ENCODE data around the gene GPR180.

GPR180 gene

DNA sequence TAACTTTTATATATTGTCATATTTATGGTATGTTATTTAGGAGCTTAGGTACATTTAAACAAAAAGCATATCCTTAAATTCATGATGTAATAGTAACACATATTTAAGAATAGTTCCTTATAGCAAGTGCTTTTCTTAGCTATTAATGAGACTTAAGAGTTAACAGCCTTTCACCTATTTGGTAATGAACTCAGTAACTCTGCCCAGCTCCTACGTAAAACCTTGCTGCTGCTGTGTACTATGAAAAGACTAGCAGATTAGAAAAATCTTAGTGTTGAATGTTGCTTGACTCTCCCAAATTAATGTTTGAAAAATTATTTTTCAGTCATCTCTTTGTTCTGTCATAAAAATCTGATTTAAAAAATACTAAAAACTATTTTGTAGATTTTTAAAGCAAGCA lies 6.9 kb downstream of the GPR180 start:
- H3K4me2 ChIP-seq (ENCODE audit: low read depth, low read length, poor library complexity, severe bottlenecking) = peak overlapping the region; percentile 65
- H3K4me1 ChIP-seq (ENCODE audit: insufficient read depth, low read length, poor library complexity, severe bottlenecking) = peaks cover 19% of the 10 kb centered on the region
- H3K4me3 ChIP-seq (ENCODE audit: low read length, poor library complexity, severe bottlenecking) = no peak overlapping the region
- H3K27me3 ChIP-seq (ENCODE audit: insufficient read depth, low read length, poor library complexity, severe bottlenecking) = no peaks in the 10 kb centered on the region
- no peaks in the 10 kb centered on the region for H3F3A ChIP-seq (ENCODE audit: low read depth)
- no peaks in the 10 kb centered on the region for H3K9me2 ChIP-seq (replicated peaks; ENCODE audit: low read depth, low read length)
- H3K9ac ChIP-seq (ENCODE audit: low read depth, low read length, poor library complexity, severe bottlenecking) = no peak overlapping the region
- no peaks in the 10 kb centered on the region; the same call in 1 of the 2 replicates for H3K79me2 ChIP-seq (ENCODE audit: insufficient read depth, low read length)
- TF ChIP-seq, protein P1, sequence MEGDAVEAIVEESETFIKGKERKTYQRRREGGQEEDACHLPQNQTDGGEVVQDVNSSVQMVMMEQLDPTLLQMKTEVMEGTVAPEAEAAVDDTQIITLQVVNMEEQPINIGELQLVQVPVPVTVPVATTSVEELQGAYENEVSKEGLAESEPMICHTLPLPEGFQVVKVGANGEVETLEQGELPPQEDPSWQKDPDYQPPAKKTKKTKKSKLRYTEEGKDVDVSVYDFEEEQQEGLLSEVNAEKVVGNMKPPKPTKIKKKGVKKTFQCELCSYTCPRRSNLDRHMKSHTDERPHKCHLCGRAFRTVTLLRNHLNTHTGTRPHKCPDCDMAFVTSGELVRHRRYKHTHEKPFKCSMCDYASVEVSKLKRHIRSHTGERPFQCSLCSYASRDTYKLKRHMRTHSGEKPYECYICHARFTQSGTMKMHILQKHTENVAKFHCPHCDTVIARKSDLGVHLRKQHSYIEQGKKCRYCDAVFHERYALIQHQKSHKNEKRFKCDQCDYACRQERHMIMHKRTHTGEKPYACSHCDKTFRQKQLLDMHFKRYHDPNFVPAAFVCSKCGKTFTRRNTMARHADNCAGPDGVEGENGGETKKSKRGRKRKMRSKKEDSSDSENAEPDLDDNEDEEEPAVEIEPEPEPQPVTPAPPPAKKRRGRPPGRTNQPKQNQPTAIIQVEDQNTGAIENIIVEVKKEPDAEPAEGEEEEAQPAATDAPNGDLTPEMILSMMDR (conservative IDR thresholded peaks at IDR 0.05; ENCODE audit: low read length) = no peak
- no peak for TF ChIP-seq EZH2phosphoT487 (IDR thresholded peaks at IDR 0.05; ENCODE audit: borderline replicate concordance)
- peaks cover 14% of the 10 kb centered on the region for H4K20me1 ChIP-seq (ENCODE audit: insufficient read depth, low read length, poor library complexity, severe bottlenecking)
- peaks cover 7% of the 10 kb centered on the region; the same call in 1 of the 2 replicates for H3K36me3 ChIP-seq (ENCODE audit: insufficient read depth, low read length)
- H2AFZ ChIP-seq (ENCODE audit: low read length) = no peak overlapping the region
- no peaks in the 10 kb centered on the region for H3K9me3 ChIP-seq (ENCODE audit: insufficient read depth, low read depth, low read length)

- Histone ChIP-seq H3K79me2 (ENCODE audit: insufficient read depth, low read length) (no peaks in the 10 kb centered on the region; the same call in 1 of the 2 replicates), H2AFZ (ENCODE audit: low read length) (no peak overlapping the region), H3F3A (ENCODE audit: low read depth) (no peaks in the 10 kb centered on the region), H3K4me2 (ENCODE audit: low read depth, low read length, poor library complexity, severe bottlenecking) (no peak overlapping the region), H3K27me3 (ENCODE audit: insufficient read depth, low read length, poor library complexity, severe bottlenecking) (no peaks in the 10 kb centered on the region), H3K9ac (ENCODE audit: low read depth, low read length, poor library complexity, severe bottlenecking) (no peak overlapping the region), H3K9me3 (ENCODE audit: insufficient read depth, low read depth, low read length) (no peaks in the 10 kb centered on the region), H3K9me2 (replicated peaks; ENCODE audit: low read depth, low read length) (no peaks in the 10 kb centered on the region), H3K36me3 (ENCODE audit: insufficient read depth, low read length) (peaks cover 7% of the 10 kb centered on the region; the same call in 1 of the 2 replicates), H3K4me1 (ENCODE audit: insufficient read depth, low read length, poor library complexity, severe bottlenecking) (peaks cover 19% of the 10 kb centered on the region), H3K4me3 (ENCODE audit: low read length, poor library complexity, severe bottlenecking) (no peak overlapping the region), H4K20me1 (ENCODE audit: insufficient read depth, low read length, poor library complexity, severe bottlenecking) (peaks cover 14% of the 10 kb centered on the region)
- TF ChIP-seq, protein P1 (conservative IDR thresholded peaks at IDR 0.05; ENCODE audit: low read length) = no peak
- no peak for TF ChIP-seq EZH2phosphoT487 (IDR thresholded peaks at IDR 0.05; ENCODE audit: borderline replicate concordance)
These were observed 7.5 kb downstream of the GPR180 start for GRCh38 chr13:94609196-94609595.

- no peaks in the 10 kb centered on the region for H3K27me3 ChIP-seq (ENCODE audit: insufficient read depth, low read length, poor library complexity, severe bottlenecking)
- H4K20me1 ChIP-seq (ENCODE audit: insufficient read depth, low read length, poor library complexity, severe bottlenecking) = peaks cover 14% of the 10 kb centered on the region
- no peak overlapping the region for H2AFZ ChIP-seq (ENCODE audit: low read length)
- H3K4me2 ChIP-seq (ENCODE audit: low read depth, low read length, poor library complexity, severe bottlenecking) = no peak overlapping the region
- no peaks in the 10 kb centered on the region for H3K9me2 ChIP-seq (replicated peaks; ENCODE audit: low read depth, low read length)
- H3K9me3 ChIP-seq (ENCODE audit: insufficient read depth, low read depth, low read length) = no peaks in the 10 kb centered on the region
- H3K9ac ChIP-seq (ENCODE audit: low read depth, low read length, poor library complexity, severe bottlenecking) = no peak overlapping the region
- no peak for TF ChIP-seq EZH2phosphoT487 (IDR thresholded peaks at IDR 0.05; ENCODE audit: borderline replicate concordance)
- TF ChIP-seq, protein P1 (conservative IDR thresholded peaks at IDR 0.05; ENCODE audit: low read length) = no peak
- no peaks in the 10 kb centered on the region for H3K79me2 ChIP-seq (ENCODE audit: insufficient read depth, low read length)
- H3K4me3 ChIP-seq (ENCODE audit: low read length, poor library complexity, severe bottlenecking) = no peak overlapping the region
- H3F3A ChIP-seq (ENCODE audit: low read depth) = no peaks in the 10 kb centered on the region
- H3K36me3 ChIP-seq (ENCODE audit: insufficient read depth, low read length) = peaks cover 7% of the 10 kb centered on the region; the same call in 1 of the 2 replicates
- peaks cover 19% of the 10 kb centered on the region for H3K4me1 ChIP-seq (ENCODE audit: insufficient read depth, low read length, poor library complexity, severe bottlenecking)
These were observed 8.8 kb downstream of the GPR180 start for GRCh38 chr13:94610475-94610874.

Measured in Loucy (cell line).